ENCODE results near the gene PTPRN2. TPM values are rescaled to one million over a fixed set of nuclear protein-coding genes. Genes with fewer than 3 reads are reported as not detected.

Gene PTPRN2
- total and polyA plus RNA-seq, 2 of the 8 experiments (the other 6 are each of a cell fraction or from before 2014, with no cell fraction given), result 2.6 to 4.5 TPM

DNA sequence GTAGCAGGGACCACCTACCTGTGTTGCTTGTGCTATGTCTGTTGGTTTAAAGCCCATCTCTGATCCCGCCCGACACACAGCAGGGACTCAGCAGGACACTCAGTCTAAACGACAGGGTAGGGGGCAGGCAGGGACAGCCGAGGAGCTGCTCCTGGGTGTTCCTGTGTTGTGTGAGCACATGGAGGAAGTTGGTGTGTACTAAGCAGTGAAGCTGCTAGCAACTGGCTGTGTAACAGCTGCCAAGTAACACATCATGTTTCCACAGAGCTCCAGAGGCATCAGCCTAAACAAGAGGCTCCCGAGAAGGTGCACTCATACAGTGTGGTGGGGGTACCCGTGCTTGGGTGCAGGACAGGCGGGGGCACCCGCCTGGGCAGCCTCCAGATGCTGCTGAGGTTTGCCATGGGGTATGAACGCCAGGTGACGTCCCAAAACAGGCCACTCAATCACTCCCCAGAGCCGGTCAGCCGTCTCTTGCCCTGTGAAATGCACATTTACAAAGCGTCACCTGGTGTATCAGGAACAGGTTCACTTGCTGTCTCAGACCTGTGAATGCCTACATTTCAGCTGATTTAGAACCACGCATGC is 59.6 kb downstream of the PTPRN2 start:
- H4K5ac ChIP-seq (ENCODE audit: insufficient read length, low read depth, low read length), result no peak overlapping the region
- no peak overlapping the region for H2BK120ac ChIP-seq (replicated peaks; ENCODE audit: low read depth, low read length)
- peak overlapping the region; percentile 23; the same call in 1 of the 2 replicates for H2BK12ac ChIP-seq (ENCODE audit: low read depth, low read length)
- no peak overlapping the region for H3K4ac ChIP-seq (replicated peaks; ENCODE audit: insufficient read length, low read depth, low read length)
- H3K9ac ChIP-seq (replicated peaks in 1 of 4; ENCODE audit: extremely low read depth in 1 of 4, low read depth in 3 of 4, low read length in 3 of 4), result no peak overlapping the region
- no peak overlapping the region for H2BK5ac ChIP-seq (ENCODE audit: low read depth, low read length)
- H2BK20ac ChIP-seq (ENCODE audit: low read length), result no peak overlapping the region
- no peaks in the 10 kb centered on the region for H3K27me3 ChIP-seq (replicated peaks in 1 of 4; ENCODE audit: control insufficient read depth in 3 of 4, extremely low read depth in 1 of 4, insufficient read depth in 3 of 4, low read length in 3 of 4)
- no peak overlapping the region for H3K14ac ChIP-seq (ENCODE audit: insufficient read length)
- H3K36me3 ChIP-seq (ENCODE audit: control insufficient read depth in 2 of 4, insufficient read depth in 4 of 4, low read length in 3 of 4), result no peaks in the 10 kb centered on the region
- H3K4me1 ChIP-seq (replicated peaks in 1 of 4; ENCODE audit: control insufficient read depth in 3 of 4, insufficient read depth in 4 of 4, low read length in 3 of 4), result no peaks in the 10 kb centered on the region
- peak overlapping the region; percentile 34 for H4K91ac ChIP-seq (replicated peaks; ENCODE audit: insufficient read length, low read length)
- H4K8ac ChIP-seq (ENCODE audit: extremely low read depth, insufficient read depth, low read length), result no peak overlapping the region
- no peak overlapping the region for H3K4me2 ChIP-seq (ENCODE audit: insufficient read depth in 1 of 2, low read depth in 2 of 2, low read length in 2 of 2)
- CTCF ChIA-PET (ENCODE audit: partially characterized antibody), result interaction anchor here (0.6 to 1.2 kb wide), 4 partner anchors 15 to 319 kb away, joined by 3 to 4 read pairs (median 3); no protein-coding TSS in a partner anchor
- H2AK5ac ChIP-seq (ENCODE audit: low read depth, low read length), result peak overlapping the region; percentile 75; the same call in 1 of the 2 replicates
- no peak overlapping the region for H3K23ac ChIP-seq (ENCODE audit: insufficient read length)
- no peak overlapping the region for H3K56ac ChIP-seq (replicated peaks; ENCODE audit: insufficient read length, low read depth, low read length)
- H2AFZ ChIP-seq (ENCODE audit: low read length), result no peak overlapping the region
- TF ChIP-seq PHF8 (conservative IDR thresholded peaks at IDR 0.05; ENCODE audit: low read depth, low read length) (no peak), BCL11A (IDR thresholded peaks at IDR 0.05; ENCODE audit: low read depth in 2 of 2, low read length in 2 of 2) (no peak), SP2 (IDR thresholded peaks at IDR 0.05; ENCODE audit: low read length) (no peak), EGR1 (IDR thresholded peaks at IDR 0.05; ENCODE audit: borderline replicate concordance, low read depth, low read length) (no peak), ZNF274 (IDR thresholded peaks at IDR 0.05; ENCODE audit: borderline replicate concordance, extremely low read depth, low read length) (no peak), EP300 (IDR thresholded peaks at IDR 0.05; ENCODE audit: borderline replicate concordance in 1 of 2, low read depth in 2 of 2, low read length in 2 of 2) (no peak)
- H3K4me3 ChIP-seq (ENCODE audit: extremely low read depth in 1 of 4, insufficient read depth in 2 of 4, low read depth in 3 of 4, low read length in 4 of 4), result no peak overlapping the region
- no peaks in the 10 kb centered on the region for H3K23me2 ChIP-seq (ENCODE audit: low read depth, low read length)
- H3K27ac ChIP-seq (ENCODE audit: low read depth, low read length), result no peak overlapping the region
- H4K20me1 ChIP-seq (replicated peaks in 1 of 2; ENCODE audit: control insufficient read depth in 1 of 2, insufficient read depth in 2 of 2, low read length in 2 of 2), result peaks cover 2% of the 10 kb centered on the region in 2 experiments
- POLR2A ChIA-PET (ENCODE audit: partially characterized antibody), result no interaction called here
- no peaks in the 10 kb centered on the region for H3K79me1 ChIP-seq (ENCODE audit: low read depth, low read length)
- peak overlapping the region; percentile 31; the same call in 1 of the 2 replicates for H2BK15ac ChIP-seq (ENCODE audit: low read length)
- WGBS, 2 experiments (ENCODE audit: extremely low coverage in 1 of 2, insufficient coverage in 1 of 2, insufficient read length in 1 of 2, insufficient replicate concordance in 2 of 2, low coverage in 1 of 2, low lambda C conversion rate in 2 of 2, missing lambda C conversion rate in 1 of 2), result 89% methylated on average over 14 of the region's 14 CpGs; no CpG with 5 or more reads in 1 of the 2 experiments
- peaks cover 2 to 6% of the 10 kb centered on the region in 2 experiments; a peak in 2 of 4 replicates for H3K9me3 ChIP-seq (ENCODE audit: insufficient read depth in 2 of 2, low read depth in 1 of 2, low read length in 1 of 2)
- H3K79me2 ChIP-seq (ENCODE audit: control insufficient read depth in 1 of 2, insufficient read depth in 2 of 2, low read length in 2 of 2), result no peaks in the 10 kb centered on the region
- no peak for DNase-seq (ENCODE audit: low read depth in 1 of 2, low spot score in 2 of 2)
- FAIRE-seq, result no peak
- no peak overlapping the region for H3K18ac ChIP-seq (ENCODE audit: extremely low read depth, low read length)

Data from H1 (cell line).